HG03558 (cell line): Measurements from ENCODE around the gene ZBTB47.

Experiments used
- ATAC-seq: cut with Tn5 transposase; IDR thresholded peaks from one replicate; pipeline ENCODE4 v1.9.1; 2021; ENCODE audit warnings: moderate number of reproducible peaks; ENCODE audit not compliant: unreplicated experiment; ENCODE audit errors: extremely low read depth

The ZBTB47 gene

DNA sequence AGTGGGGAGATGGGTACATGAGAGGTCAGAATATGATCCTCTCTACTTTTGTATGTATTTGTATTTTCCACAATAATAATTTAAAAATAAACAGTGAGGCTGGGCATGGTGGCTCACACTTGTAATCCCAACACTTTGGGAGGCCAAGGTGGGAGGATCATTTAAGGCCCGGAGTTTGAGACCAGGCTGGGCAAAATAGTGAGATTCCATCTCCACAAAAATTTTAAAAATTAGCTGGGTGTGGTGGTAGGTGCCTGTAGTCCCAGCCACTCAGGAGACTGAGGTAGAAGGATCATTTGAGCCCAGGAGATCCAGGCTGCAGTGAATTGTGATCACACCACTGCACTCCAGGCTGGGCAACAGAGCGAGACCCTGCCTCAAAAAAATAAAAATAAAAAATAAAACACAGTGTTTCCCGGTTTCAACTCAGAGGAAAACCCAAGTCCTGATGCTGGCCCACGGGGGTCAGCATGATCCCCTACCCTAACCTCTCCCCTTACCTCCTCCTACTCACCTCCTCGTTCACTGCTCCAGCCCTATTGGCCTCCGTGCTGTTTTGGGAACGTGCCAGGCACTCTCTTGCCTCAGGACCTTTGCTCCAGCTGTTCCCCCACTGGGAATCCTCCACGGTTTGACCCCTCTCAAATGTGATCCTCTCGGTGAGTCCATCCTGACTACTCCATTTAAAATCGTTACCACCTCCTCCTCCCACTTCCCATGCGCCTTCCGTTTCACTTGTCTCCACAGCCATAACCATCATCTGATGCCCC lies 29.0 kb downstream of the ZBTB47 start:
- no peak for ATAC-seq

DNA sequence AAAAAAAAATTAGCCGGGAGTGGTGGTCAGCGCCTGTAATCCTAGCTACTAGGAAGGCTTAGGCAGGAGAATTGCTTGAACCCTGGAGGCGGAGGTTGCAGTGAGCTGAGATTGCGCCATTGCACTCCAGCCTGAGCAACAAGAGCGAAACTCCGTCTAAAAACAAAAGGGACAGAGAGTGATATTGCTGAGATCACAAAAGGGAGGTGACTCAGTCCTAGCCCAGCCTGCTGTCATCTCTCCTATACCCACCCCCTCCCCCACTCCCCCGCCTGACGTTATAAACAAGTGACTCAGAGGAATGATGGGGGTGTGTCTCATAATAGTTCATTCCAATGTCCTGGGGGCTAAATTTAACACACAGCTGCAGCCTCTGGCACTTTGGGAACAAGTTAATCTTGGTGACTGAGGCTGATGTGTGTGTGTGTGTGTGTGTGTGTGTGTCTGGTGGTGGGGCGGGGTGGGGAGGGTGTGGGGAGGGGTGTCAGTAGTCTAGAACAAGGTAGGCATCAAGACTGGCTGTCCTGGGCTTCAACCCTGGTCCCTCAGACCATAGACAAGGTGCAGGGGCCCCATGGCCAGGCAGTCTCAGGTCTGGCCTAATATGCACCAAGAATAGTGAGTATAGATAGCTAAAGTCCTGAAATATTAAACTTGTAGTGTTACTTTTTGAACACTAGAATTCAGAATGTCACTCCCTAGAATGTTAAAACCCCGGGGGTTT lies 30.5 kb downstream of the ZBTB47 start:
- no peak for ATAC-seq

DNA sequence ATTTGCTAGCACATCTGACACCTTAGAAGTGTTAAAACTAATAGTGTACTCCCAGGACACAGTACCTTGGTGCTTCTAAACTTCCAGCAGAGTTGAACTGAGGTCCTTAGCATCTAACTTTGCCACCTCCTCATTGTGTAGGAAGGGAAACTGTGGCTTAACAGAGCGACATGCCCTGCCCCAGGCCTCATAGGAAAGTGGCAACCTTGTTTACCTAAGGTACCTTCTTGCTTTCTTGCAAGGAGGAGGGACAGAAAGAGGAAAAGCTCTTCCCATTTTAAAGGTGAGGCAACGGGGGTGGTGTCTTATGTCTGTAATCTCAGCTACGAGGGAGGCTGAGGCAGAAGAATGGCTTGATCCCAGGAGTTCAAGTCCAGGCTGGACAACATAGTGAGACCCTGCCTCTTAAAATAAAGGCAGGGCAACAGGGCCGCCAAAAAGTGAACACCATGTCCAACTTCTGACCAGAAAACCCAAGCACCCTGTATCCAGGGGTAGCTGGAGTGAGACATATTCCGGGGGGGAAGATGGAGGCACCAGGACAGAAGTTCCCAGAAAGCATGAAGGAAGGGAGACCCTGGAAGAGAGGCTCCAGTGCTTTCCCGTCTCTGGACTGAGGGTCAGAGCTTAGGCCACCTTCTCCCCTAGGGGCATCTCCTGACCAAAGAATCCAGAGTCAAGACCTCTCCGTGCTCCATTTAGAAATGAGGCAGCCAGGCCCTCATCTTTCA lies 31.3 kb downstream of the ZBTB47 start:
- ATAC-seq: no peak

DNA sequence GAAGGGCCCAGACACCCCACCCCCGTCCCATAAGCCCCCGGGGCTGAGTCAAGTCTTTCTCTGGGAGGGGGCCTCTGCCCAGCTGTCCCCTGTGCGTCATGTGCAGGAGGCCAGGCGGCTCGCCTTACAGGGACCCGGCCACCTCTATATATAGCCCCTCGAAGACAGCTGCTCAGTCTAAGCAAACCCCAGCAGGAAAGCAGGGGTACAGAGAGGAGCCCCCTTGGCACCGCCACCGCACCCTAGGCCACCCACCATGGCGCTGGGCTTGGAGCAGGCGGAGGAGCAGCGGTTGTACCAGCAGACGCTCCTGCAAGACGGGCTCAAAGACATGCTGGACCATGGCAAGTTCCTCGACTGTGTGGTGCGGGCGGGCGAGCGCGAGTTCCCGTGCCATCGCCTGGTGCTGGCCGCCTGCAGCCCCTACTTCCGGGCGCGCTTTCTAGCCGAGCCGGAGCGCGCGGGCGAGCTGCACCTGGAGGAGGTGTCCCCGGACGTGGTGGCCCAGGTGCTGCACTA lies 31.9 kb downstream of the ZBTB47 start, which contains the start of gene KLHL40:
Gene KLHL40, plus strand, starts transcription at position 175 of the 519 bp plus-strand sequence. Its CDS starts 82 bp downstream, at position 257.
- no peak for ATAC-seq

DNA sequence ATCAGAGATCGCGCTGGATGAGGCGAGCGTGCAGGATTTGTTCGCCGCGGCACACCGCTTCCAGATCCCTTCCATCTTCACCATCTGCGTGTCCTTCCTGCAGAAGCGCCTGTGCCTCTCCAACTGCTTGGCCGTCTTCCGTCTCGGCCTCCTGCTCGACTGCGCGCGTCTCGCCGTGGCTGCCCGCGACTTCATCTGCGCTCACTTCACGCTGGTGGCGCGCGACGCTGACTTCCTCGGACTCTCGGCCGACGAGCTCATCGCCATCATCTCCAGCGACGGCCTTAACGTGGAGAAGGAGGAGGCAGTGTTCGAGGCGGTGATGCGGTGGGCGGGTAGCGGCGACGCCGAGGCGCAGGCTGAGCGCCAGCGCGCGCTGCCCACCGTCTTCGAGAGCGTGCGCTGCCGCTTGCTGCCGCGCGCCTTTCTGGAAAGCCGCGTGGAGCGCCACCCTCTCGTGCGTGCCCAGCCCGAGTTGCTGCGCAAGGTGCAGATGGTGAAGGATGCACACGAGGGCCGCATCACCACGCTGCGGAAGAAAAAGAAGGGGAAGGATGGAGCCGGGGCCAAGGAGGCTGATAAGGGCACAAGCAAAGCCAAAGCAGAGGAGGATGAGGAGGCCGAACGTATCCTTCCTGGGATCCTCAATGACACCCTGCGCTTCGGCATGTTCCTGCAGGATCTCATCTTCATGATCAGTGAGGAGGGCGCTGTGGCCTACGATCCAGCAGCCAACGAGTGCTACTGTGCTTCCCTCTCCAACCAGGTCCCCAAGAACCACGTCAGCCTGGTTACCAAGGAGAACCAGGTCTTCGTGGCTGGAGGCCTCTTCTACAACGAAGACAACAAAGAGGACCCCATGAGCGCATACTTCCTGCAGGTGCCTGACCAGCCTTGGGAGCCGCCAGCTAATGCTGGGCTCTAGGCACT lies 32.7 kb downstream of the ZBTB47 start:
- ATAC-seq: no peak

DNA sequence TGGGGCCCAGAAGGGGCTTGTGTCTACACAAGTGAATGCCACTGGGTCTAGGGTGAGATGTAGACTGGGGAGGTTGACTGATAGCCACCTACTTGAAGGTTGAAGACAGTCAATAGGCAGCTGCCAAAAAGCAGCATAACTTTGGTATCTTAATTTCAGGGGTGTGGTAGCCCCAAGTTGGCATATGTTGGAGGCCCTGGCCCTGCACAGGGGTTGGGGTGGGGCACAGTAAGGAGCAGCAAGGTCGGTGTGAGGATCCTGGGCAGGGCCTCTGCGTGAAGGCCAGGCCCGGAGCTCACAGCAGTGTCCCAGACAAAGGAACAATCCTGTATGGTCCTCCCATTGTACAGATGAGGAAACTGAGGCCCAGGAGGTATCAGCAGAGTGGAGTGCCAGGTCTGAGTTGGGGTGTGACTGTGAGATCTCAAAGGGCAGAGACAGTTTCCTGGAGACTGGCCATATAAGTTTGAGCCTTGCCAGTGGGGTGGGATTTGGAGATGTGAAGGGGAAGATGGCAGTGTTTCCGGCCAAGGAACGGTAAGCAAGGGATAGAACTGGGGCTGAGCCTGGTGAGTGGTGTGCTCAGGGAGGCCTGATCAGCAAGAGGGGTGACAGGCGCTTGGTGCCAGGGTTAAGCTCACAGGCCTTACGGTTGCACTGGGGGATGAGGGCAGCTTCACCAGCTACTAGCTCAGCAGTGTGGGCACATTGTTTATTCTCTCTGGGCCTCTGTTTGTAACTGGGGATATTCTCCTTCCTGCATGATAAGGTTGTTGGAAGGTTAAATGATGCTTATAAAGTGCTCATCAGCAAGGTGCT lies 33.5 kb downstream of the ZBTB47 start:
- ATAC-seq: no peak

DNA sequence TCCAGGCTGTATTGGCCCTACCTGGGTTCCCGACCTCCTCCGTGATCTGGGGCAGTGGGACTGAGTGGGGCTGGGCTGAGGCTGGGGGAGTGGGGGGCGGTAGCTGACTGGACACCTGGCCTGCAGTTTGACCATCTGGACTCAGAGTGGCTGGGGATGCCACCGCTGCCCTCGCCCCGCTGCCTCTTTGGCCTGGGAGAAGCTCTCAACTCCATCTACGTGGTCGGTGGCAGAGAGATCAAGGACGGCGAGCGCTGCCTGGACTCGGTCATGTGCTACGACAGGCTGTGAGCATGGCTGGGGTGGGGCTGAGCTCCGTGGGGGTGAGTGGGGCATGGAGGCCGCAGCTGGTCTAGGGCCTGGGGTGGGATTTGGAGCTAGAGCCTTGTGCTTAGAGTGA lies 34.5 kb downstream of the ZBTB47 start:
- no peak for ATAC-seq

DNA sequence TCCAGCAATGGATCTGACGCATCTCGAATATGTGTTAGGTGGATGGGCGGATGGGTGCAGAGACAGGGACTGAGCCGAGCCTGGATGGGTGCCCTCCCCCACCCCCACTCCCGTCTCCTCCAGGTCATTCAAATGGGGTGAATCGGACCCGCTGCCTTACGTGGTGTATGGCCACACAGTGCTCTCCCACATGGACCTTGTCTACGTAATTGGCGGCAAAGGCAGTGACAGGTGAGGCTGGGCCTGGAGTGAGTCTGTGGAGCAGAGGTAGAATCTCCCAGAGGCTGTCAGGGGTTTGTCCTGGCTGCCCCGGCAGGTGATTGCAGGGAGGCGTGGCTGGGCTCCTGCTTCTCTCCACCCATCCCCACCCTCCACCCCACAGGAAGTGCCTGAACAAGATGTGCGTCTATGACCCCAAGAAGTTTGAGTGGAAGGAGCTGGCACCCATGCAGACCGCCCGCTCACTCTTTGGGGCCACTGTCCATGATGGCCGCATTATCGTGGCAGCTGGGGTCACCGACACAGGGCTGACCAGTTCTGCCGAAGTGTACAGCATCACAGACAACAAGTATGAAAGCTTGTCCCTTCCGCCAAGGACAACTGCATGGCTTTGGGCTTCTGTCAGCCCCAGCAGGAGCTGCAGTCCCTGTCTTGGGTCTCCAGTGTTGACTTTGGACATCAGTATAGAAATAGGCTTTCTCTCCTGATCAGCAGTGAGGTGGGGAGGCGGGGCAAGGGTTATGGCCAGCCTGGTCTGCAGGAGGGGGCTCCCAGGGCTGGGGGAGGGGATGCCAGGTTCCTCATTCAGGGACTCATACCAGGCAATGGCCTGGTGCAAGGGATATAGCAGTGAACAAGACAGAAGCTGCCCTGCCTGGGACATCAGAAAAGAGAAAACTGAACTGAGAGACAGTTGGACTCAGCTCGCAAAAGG lies 35.3 kb downstream of the ZBTB47 start:
- ATAC-seq: no peak

DNA sequence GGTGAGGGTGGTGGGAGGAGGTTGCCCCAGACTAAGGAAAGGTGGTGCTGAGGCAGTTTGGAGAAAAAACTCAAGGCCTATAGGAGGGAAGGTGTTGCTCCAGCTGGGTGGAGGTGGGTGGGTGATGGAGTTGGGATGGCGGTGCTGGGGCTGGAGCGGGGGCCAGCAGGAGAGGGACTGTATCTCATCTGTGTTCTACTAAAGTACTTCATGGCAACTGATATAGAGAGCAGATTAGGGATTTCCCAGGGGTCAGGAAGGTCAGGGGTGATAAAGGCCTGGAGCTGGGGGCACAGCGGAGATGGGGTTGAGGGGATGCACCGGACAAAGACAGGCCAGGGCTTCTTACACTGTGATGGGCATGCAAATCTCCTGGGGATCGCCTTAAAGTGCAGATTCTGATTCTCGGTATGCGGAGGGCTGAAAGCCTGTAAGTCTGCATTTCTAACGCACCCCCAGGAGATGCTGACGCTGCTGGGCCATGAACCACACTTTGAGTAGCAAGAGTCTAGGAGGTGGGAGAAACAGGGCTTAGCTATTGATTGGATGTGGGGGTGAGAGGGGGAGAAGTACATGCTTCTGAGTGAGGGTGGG lies 36.0 kb downstream of the ZBTB47 start:
- no peak for ATAC-seq

DNA sequence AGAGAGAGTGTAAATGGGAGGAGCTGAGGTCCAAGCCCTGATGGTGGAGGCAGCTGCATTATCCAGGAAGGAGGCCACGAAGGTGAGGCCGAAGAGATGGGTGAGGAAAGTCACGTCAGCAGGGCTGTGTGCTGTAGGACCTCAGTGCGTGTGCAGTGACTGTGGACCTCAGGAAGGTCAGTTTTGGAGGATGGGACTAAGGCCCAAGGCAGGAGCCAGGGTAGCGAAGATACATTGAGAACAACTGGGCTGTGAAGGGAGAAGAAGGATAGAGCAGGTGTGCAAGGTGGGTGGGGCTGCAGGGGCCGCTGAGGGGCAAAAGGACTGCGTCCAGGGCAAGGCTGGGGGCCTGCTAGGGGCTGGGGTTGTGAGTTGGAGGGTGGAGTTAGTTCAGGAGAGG lies 36.7 kb downstream of the ZBTB47 start:
- ATAC-seq: no peak

DNA sequence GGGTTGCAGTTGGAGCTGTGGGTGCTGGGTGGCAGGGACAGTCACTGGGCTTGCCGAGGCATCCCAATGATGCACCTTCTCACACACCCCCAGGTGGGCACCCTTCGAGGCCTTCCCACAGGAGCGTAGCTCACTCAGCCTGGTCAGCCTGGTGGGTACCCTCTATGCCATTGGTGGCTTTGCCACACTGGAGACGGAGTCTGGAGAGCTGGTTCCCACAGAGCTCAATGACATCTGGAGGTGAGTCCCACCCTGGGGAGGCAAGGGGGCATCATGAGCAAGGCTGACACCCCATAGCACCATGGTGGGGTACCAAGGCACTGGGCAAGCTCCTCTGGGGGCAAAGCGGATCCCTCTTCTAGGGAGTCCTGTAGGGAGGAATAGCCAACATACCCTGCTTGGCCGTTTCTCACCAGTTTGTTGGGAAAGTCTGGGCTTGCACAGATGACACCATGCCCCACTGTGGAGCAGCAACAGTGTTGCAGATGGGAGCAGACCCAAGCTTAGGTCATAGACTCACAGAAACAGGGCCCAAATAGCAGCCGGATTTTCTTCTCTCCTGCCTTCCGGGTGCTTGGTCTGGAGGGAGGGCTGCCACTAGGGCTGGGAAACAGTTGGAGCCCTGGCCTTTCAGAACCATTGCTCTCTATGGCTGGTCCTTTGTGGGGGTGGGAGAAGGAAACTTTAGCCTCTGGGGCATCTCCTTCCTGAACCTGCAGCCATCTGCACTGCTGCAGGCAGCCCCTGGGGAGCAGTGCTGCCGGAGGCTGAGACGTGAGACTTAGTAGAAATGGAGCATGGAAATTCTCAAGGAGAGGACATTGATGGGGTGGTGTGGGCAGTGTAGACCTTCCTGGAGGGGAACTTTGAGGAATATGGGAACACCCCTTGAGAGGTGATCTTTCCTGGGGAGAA lies 37.5 kb downstream of the ZBTB47 start:
- ATAC-seq: no peak

DNA sequence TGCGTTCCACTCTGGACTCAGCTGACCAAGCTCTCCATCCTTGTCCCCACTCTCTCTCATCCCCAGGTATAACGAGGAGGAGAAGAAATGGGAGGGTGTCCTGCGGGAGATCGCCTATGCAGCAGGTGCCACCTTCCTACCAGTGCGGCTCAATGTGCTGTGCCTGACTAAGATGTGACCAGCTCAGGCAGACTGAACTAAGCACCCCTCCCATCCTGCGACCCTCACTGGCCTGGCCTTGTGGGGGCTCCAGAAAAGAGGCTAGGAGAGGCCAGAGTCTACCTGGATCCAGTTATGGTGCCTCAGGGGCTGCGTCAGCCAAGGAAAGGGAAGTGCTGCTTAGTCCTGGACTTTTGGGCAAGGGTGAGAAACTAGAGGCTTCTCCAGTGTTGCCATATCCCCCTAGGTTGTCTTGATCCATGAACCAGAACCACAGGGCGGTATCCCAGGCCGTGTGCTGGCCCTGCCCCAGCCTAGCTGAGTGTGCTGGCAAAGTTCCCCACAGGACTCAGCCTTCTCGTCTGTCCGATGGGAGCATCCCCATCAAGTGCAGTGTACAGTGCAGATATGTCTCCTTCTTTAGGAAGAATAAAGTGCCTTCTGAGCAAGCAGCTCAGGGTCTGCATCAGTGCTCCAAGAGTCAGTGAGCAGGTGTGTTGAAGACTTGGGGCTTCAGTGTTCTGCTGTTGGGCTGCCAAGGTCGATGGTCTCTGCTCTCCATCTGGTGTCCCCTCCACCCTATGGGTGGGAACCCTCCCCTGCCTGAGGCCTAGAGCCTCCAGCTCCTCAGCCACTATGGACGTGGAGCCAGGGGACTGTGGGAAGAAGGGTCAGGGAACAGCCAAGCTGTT lies 38.5 kb downstream of the ZBTB47 start:
- ATAC-seq: no peak

DNA sequence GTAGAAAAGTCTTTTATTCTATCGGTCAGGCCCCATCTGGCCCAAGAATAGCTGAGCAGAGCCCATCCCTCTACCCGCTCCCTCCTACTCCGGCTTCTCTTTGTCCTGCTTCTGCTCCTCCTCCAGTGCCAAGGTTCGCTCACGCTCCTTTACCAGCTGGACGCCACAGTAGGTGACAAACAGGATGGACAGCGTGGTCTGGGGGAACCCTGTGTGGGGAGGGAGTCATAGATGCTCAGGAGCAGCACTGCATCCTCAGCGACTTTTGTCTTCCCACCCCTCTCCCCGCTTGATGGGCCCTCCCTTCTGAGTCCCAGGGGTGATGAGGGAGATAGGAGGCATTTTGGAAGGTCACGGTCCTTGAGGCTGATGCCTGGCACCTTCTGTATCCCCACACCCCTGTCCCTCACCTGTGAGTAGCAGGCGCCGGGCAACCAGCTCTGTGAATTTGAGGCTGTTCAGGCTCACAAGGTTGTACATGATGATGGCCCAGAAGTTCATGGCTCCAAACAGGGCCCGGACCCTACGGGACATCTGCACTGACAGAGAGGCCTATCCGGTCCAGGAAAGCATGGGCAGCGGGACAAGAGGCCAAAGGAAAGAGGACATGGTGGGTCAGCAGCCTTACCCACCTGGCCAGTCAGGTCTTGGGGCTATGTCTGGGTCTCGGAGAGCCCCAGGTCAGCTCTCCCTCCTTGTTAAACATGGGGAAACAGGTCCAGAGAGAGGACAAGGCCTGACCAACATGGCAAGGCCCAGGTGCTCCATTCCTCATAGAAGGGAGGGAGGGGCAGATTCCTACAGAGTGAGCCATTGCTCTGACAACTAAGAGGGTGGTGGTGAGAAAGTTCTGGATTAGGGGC lies 39.4 kb downstream of the ZBTB47 start:
- no peak for ATAC-seq

DNA sequence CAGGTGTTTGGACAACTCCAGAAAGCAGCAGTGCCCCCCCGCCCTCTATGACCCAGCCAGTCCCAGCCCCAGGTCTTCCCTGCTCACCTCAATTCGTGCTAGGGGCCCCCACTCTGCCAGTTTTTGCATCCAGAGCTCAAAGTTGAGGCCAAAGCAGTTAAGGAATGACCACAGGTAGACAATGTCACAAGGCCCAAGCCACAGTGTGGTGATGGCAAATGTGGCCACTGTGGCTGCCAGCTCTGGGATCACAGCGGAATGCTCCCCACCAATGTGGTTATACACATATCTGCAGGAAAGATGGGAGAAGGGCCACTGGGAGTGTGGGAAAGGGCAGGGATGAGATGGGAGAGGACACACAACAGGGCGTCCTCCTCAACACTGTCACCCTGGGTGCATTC lies 40.0 kb downstream of the ZBTB47 start:
- ATAC-seq: no peak

DNA sequence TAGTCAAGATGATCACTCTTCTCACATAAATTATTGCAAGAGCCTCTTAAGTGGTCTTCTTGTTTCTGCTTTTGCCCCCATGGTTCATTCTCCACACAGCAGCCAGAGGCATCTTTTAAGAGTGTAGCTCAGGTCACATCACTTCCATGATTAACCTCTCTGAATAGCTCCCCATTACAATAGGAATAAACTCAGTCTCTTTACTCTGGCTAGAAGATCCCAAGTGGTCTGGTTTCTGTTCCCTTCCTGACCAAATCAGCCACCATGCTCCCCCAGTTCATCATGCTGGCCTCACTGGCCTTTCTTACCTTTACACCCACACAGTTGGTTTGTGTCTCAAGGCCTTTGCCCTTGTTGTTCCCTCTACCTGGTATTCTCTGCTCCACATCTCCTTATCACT lies 40.9 kb downstream of the ZBTB47 start:
- no peak for ATAC-seq
